HL-60/S4 treated with retinoic acid at 250 ng/mL for 4 days and 3 days (cell line): ENCODE measurements around the gene COA7.

Experiments used
- in situ Hi-C: fragments of 300-500 bp; cut with MboI; formaldehyde crosslinking; loops from 2 replicates; pipeline ENCODE4 v1.7.0; 2022; ENCODE audit warnings: low sequenced_read_pairs

The COA7 gene

GRCh38 chr1:52641307-52641706, 56.8 kb downstream of the COA7 start:
- in situ Hi-C loops = no loop called here

- in situ Hi-C loops = no loop called here
Observed at GRCh38 chr1:52640697-52641096, 57.5 kb downstream of the COA7 start.

DNA sequence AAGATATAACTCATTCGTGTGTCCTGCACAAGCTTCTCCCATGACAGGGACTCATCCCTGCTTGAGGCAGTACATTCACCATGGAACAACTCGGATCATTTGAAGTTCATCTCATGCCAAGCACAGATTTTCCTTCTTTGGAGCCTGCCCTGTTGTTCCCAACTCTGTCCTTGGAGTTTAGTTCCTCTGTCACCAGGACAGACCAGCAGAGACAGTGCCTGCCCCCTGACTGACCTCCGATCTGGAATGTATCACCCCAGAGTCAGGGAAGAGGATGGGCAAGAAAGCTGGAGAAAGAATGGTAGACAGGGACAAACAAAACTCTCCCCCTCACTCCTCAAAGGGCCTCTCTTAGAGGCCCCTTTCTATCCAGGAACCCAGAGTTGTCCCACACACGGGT, 60.2 kb downstream of the COA7 start:
- in situ Hi-C loops = no loop called here

- in situ Hi-C loops = no loop called here
Observed at GRCh38 chr1:52636721-52637695, 61.1 kb downstream of the COA7 start.

DNA sequence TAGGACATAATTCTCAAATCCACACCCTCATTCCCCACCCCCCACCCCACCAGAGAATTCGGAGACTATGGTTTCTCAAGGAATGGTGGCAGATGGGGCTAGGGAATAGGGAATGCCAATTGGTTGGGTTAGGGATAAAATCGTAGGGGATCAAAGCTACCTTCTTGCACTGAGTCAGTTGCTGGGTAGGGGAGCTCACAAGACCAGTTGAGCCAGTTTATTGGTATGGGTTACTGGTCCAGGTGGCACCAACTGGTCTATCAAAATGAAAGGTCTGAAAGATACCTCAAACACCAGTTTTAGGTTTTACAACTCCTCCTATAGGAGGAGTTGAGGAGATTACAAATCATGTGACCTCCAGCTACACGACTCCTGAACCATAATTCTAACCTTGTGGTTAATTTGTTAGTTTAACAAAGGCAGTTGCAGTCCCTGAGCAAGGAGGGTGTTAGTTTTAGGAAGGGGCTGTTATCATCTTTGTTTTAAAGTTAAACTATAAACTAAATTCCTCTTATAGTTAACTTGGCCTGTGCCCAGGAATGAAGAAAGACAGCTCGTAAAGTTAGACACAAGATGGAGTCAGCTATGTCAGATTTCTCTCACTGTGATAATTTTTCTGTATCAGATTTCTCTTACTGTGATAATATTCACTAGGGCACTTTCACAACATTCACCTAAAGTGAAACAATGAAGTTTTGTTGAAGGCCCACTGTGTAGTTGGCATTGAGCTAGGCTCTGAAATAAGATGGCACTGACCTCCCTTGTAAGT, 62.6 kb downstream of the COA7 start:
- in situ Hi-C loops = no loop called here
